SK-N-SH (cell line): ENCODE data around the gene NFATC4. TPM values are rescaled to one million over a fixed set of nuclear protein-coding genes. Genes with fewer than 3 reads are reported as not detected.

Experiments used
- CTCF ChIA-PET: fragments of 300-600, 350-600 bp; formaldehyde crosslinking; extraction: SDS; loops from one replicate; lab custom pipeline; 2021; lab: Yijun Ruan, JAX
- POLR2A ChIA-PET: fragments of 350-600 bp; sonication (Branson Sonifier 250); formaldehyde crosslinking; extraction: SDS; loops from one replicate; lab custom pipeline; 2020; ENCODE audit warnings: antibody characterized with exemption, inconsistent platforms; lab: Yijun Ruan, JAX
- DNase-seq: peaks from one replicate; pipeline ENCODE4 v3.0.0; 2012
- H2AFZ ChIP-seq: fragments of 200-600 bp; sonication (generic); 2 replicates; pipeline ENCODE4 v1.8.1; 2016; ENCODE audit warnings: antibody characterized with exemption, mild to moderate bottlenecking, low read depth
- H3F3A ChIP-seq: fragments of 200-600 bp; sonication (generic); replicated peaks from 2 replicates; pipeline ENCODE3; 2016; ENCODE audit warnings: antibody characterized with exemption, mild to moderate bottlenecking; ENCODE audit not compliant: insufficient read depth
- H3K27ac ChIP-seq, 2 experiments: fragments of 200-500 bp in 1 of 2; fragments of 200-600 bp in 1 of 2; sonication (Bioruptor generic) in 1 of 2; sonication (generic), shearing (Covaris generic) in 1 of 2; 2 replicates each; pipeline versions ENCODE4 v1.5.1 to v1.6.1; 2014 to 2016; ENCODE audit warnings: low read depth in 2 of 2, inconsistent platforms in 1 of 2, low read length in 1 of 2, mild to moderate bottlenecking in 1 of 2, mixed read lengths in 1 of 2
- H3K27me3 ChIP-seq: fragments of 200-600 bp; sonication (generic), shearing (Covaris generic); 2 replicates; pipeline ENCODE4 v1.6.1; 2016; ENCODE audit warnings: mixed run types; ENCODE audit not compliant: insufficient read depth
- H3K36me3 ChIP-seq, 2 experiments: fragments of 200-500 bp in 1 of 2; fragments of 200-600 bp in 1 of 2; sonication (Bioruptor generic) in 1 of 2; sonication (generic) in 1 of 2; replicated peaks in 1 of 2; 2 replicates each; pipeline versions ENCODE3 to v1.5.1; 2014 to 2016; ENCODE audit warnings: low read length in 1 of 2, mild to moderate bottlenecking in 1 of 2; ENCODE audit not compliant: insufficient read depth in 2 of 2, control insufficient read depth in 1 of 2
- H3K4me1 ChIP-seq, 2 experiments: fragments of 200-500 bp in 1 of 2; fragments of 200-600 bp in 1 of 2; sonication (Bioruptor generic) in 1 of 2; sonication (generic), shearing (Covaris generic) in 1 of 2; 2 replicates each; pipeline versions ENCODE4 v1.5.1 to v1.6.1; 2014 to 2016; ENCODE audit warnings: low read depth in 1 of 2, low read length in 1 of 2, mixed run types in 1 of 2; ENCODE audit not compliant: insufficient read depth in 2 of 2, control insufficient read depth in 1 of 2
- H3K4me2 ChIP-seq: fragments of 200-600 bp; sonication (generic), shearing (Covaris generic); 2 replicates; pipeline ENCODE4 v1.6.1; 2017; ENCODE audit warnings: mixed run types
- H3K4me3 ChIP-seq, 2 experiments: fragments of 200-500 bp in 1 of 2; fragments of 200-600 bp in 1 of 2; sonication (Bioruptor generic) in 1 of 2; sonication (generic), shearing (Covaris generic) in 1 of 2; 2 replicates each; pipeline versions ENCODE4 v1.5.1 to v1.8.1; 2014 to 2016; ENCODE audit warnings: low read depth in 2 of 2, inconsistent platforms in 1 of 2, low read length in 1 of 2, mild to moderate bottlenecking in 1 of 2, mixed read lengths in 1 of 2, moderate library complexity in 1 of 2
- H3K79me2 ChIP-seq: fragments of 200-600 bp; sonication (generic); 2 replicates; pipeline ENCODE4 v1.8.1; 2017; ENCODE audit warnings: mild to moderate bottlenecking; ENCODE audit not compliant: insufficient read depth
- H3K9ac ChIP-seq: fragments of 200-600 bp; sonication (generic); 2 replicates; pipeline ENCODE4 v1.6.1; 2017; ENCODE audit warnings: mixed run types
- H3K9me2 ChIP-seq: fragments of 200-600 bp; sonication (generic); 2 replicates; pipeline ENCODE4 v1.6.1; 2017; ENCODE audit warnings: mixed run types
- H3K9me3 ChIP-seq: fragments of 200-600 bp; sonication (generic); 2 replicates; pipeline ENCODE4 v1.6.1; 2017; ENCODE audit warnings: mixed run types, mild to moderate bottlenecking, moderate library complexity
- H4K20me1 ChIP-seq: fragments of 200-600 bp; sonication (generic); 2 replicates; pipeline ENCODE4 v1.6.1; 2017; ENCODE audit warnings: mild to moderate bottlenecking, mixed run types; ENCODE audit not compliant: insufficient read depth
- ELF1 ChIP-seq: IDR thresholded peaks from 2 replicates; pipeline ENCODE4 v1.4.0; 2012
- EZH2phosphoT487 ChIP-seq: fragments of 200-600 bp; sonication (generic); IDR thresholded peaks from 2 replicates; pipeline ENCODE4 v1.6.1; 2017; ENCODE audit warnings: low read depth, mixed run types, mild to moderate bottlenecking, antibody characterized with exemption, moderate library complexity, borderline replicate concordance
- FOSL2 ChIP-seq: IDR thresholded peaks from 2 replicates; pipeline ENCODE4 v1.4.0; 2012; ENCODE audit warnings: low read depth, mild to moderate bottlenecking, moderate library complexity, borderline replicate concordance
- GABPA ChIP-seq: IDR thresholded peaks from 2 replicates; pipeline ENCODE4 v1.4.0; 2012; ENCODE audit warnings: low read depth, mild to moderate bottlenecking
- GATA2 ChIP-seq: sonication (generic); formaldehyde crosslinking; IDR thresholded peaks from 2 replicates; pipeline ENCODE4 v1.5.0; 2020; ENCODE audit warnings: mild to moderate bottlenecking, missing genetic modification reagents
- IRF3 ChIP-seq: fragments of 150-350 bp; IDR thresholded peaks from 2 replicates; pipeline ENCODE4 v1.6.1; 2016; ENCODE audit warnings: mild to moderate bottlenecking, low read depth, low read length
- NFIC ChIP-seq: IDR thresholded peaks from 2 replicates; pipeline ENCODE4 v1.4.0; 2012; ENCODE audit warnings: borderline replicate concordance
- NRF1 ChIP-seq: IDR thresholded peaks from 2 replicates; pipeline ENCODE4 v1.6.1; 2012; ENCODE audit warnings: low read depth, mild to moderate bottlenecking, low read length
- RAD21 ChIP-seq: IDR thresholded peaks from 2 replicates; pipeline ENCODE4 v1.6.1; 2012; ENCODE audit warnings: mild to moderate bottlenecking, low read length
- RXRA ChIP-seq: IDR thresholded peaks from 2 replicates; pipeline ENCODE4 v1.4.0; 2012; ENCODE audit warnings: low read depth, mild to moderate bottlenecking, borderline replicate concordance
- TCF12 ChIP-seq: IDR thresholded peaks from 2 replicates; pipeline ENCODE4 v1.4.0; 2012
- USF2 ChIP-seq: fragments of 150-350 bp; IDR thresholded peaks from 2 replicates; pipeline ENCODE4 v1.6.1; 2017; ENCODE audit warnings: antibody characterized with exemption, low read length, low read depth, borderline replicate concordance
- ZBTB33 ChIP-seq: IDR thresholded peaks from 2 replicates; pipeline ENCODE4 v1.4.0; 2012; ENCODE audit warnings: low read depth, borderline replicate concordance
- WGBS: methylation state at CpG from one replicate; pipeline ENCODE4 v1.1.6; 2017; ENCODE audit warnings: low lambda C conversion rate; 5-methylcytosine and 5-hydroxymethylcytosine counted together
- polyA plus RNA-seq, 3 experiments: library from polyadenylated mRNA; depleted of rRNA; stranded (reverse); fragments of >200 nt; gene quantifications; 2 replicates each; pipeline ENCODE4 v1.2.3, GENCODE V29; 2012

The NFATC4 gene
- polyA plus RNA-seq, 1 of the 3 experiments (the other 2 are of a cell fraction) = 25.3 TPM

- H3K9ac ChIP-seq = no peak overlapping the region
- H3K4me1 ChIP-seq = peaks cover 0 to 22% of the 10 kb centered on the region in 2 experiments; a peak in 1 of 4 replicates
- H2AFZ ChIP-seq = no peak overlapping the region
- CTCF ChIA-PET = interaction anchor here (0.9 to 2.4 kb wide), 4 partner anchors 8 to 54 kb away, joined by 4 to 16 read pairs (median 7); partner anchors contain the start of gene NFATC4
- TF ChIP-seq TCF12 (no peak), RXRA (no peak), ELF1 (no peak), GABPA (no peak), RAD21 (no peak), NFIC (no peak), USF2 (no peak), EZH2phosphoT487 (no peak), FOSL2 (no peak), ZBTB33 (no peak), NRF1 (no peak), GATA2 (CRISPR knock-in tag) (no peak)
- WGBS = 89% methylated on average over 7 of the region's 7 CpGs
- H3F3A ChIP-seq = no peaks in the 10 kb centered on the region
- POLR2A ChIA-PET = no interaction called here
- peaks cover 0 to 26% of the 10 kb centered on the region in 2 experiments for H3K36me3 ChIP-seq
- H3K4me3 ChIP-seq = no peak overlapping the region
- no peaks in the 10 kb centered on the region for H3K9me3 ChIP-seq
- no peak for DNase-seq
- no peaks in the 10 kb centered on the region for H4K20me1 ChIP-seq
- H3K27ac ChIP-seq = no peak overlapping the region
- no peaks in the 10 kb centered on the region for H3K9me2 ChIP-seq
- no peaks in the 10 kb centered on the region for H3K79me2 ChIP-seq
- no peak overlapping the region for H3K4me2 ChIP-seq
- H3K27me3 ChIP-seq = no peaks in the 10 kb centered on the region
Observed at GRCh38 chr14:24377126-24377525, 9.1 kb downstream of the NFATC4 start.

- H3K4me2 ChIP-seq = no peak overlapping the region
- H3K36me3 ChIP-seq = peaks cover 0 to 23% of the 10 kb centered on the region in 2 experiments
- POLR2A ChIA-PET = interaction anchor here (1.0 to 1.2 kb wide), 2 partner anchors 9 to 12 kb away, joined by 3 to 4 read pairs; partner anchors contain the start of gene NFATC4
- CTCF ChIA-PET = interaction anchor here (0.9 to 2.4 kb wide), 4 partner anchors 9 to 54 kb away, joined by 4 to 16 read pairs (median 7); partner anchors contain the start of gene NFATC4
- 85% methylated on average over 2 of the region's 2 CpGs for WGBS
- H3F3A ChIP-seq = no peaks in the 10 kb centered on the region
- peaks cover 0 to 17% of the 10 kb centered on the region in 2 experiments; a peak in 1 of 4 replicates for H3K4me1 ChIP-seq
- no peaks in the 10 kb centered on the region for H3K27me3 ChIP-seq
- no peak for DNase-seq
- no peak overlapping the region for H3K4me3 ChIP-seq
- H3K79me2 ChIP-seq = no peaks in the 10 kb centered on the region
- TF ChIP-seq NFIC (no peak), EZH2phosphoT487 (no peak), IRF3 (no peak)
- H3K27ac ChIP-seq = no peak overlapping the region
- H2AFZ ChIP-seq = no peak overlapping the region
- no peaks in the 10 kb centered on the region for H4K20me1 ChIP-seq
- H3K9ac ChIP-seq = no peak overlapping the region
- H3K9me3 ChIP-seq = no peaks in the 10 kb centered on the region
- H3K9me2 ChIP-seq = no peaks in the 10 kb centered on the region
Observed at GRCh38 chr14:24377657-24378056, 9.7 kb downstream of the NFATC4 start.
